ENCODE data around the gene PHF21B.

DNA sequence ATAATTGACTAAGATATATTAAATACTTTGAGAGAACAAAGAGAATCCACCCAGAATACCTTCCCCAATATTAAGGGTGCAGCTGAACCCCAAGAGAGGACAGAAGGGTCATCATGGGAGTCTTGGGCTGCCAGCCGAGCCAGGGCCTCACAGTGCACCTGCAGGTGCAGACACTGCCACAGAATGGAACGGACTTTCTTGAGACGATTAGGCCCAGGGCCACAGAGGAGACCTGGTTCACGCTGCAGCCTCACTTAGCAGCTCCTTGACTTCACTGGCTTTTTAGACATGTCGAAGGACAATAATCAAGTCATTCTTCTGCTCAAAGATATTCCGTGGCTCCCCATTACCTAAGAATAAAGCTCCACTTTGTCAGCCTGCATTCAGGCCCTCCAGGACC, 100.6 kb downstream of the PHF21B start:
- TF ChIP-seq GATA2 (IDR thresholded peaks at IDR 0.05; ENCODE audit: low read depth, low read length) (no peak), GATA3 (IDR thresholded peaks at IDR 0.05; ENCODE audit: low read depth, low read length) (no peak)

Data from SH-SY5Y (cell line).